Measurements from ENCODE around the gene JMY.
A peak's percentile ranks its signal among the peaks of the same experiment; 100 is the strongest.
"Not testable (repeated sequence)": the region's sequence is repeated elsewhere in the genome, so short reads cannot be mapped to it uniquely, and the experiment has no call there.

Gene JMY

DNA sequence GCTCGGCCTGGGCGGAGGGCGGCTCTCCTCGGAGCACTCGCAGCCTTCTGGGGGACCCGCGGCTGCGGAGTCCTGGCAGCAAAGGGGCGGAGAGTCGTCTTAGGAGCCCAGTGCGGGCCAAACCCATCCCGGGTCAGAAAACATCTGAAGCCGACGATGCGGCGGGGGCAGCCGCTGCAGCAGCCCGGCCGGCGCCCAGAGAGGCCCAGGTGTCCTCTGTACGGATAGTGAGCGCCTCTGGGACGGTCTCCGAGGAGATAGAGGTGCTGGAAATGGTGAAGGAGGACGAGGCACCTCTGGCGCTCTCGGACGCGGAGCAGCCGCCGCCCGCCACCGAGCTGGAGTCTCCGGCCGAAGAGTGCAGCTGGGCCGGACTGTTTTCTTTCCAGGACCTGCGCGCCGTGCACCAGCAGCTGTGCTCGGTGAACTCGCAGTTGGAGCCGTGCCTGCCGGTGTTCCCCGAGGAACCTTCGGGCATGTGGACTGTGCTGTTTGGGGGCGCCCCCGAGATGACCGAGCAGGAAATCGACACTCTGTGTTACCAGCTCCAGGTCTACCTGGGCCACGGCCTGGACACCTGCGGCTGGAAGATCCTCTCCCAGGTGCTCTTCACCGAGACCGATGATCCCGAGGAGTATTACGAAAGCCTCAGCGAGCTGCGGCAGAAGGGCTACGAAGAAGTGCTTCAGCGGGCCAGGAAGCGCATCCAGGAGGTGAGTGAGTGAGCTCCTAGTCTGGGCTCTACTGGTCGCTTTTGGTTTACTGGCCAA, 1.2 kb downstream of the JMY start:
- DNase-seq, result peak; percentile 63

DNA sequence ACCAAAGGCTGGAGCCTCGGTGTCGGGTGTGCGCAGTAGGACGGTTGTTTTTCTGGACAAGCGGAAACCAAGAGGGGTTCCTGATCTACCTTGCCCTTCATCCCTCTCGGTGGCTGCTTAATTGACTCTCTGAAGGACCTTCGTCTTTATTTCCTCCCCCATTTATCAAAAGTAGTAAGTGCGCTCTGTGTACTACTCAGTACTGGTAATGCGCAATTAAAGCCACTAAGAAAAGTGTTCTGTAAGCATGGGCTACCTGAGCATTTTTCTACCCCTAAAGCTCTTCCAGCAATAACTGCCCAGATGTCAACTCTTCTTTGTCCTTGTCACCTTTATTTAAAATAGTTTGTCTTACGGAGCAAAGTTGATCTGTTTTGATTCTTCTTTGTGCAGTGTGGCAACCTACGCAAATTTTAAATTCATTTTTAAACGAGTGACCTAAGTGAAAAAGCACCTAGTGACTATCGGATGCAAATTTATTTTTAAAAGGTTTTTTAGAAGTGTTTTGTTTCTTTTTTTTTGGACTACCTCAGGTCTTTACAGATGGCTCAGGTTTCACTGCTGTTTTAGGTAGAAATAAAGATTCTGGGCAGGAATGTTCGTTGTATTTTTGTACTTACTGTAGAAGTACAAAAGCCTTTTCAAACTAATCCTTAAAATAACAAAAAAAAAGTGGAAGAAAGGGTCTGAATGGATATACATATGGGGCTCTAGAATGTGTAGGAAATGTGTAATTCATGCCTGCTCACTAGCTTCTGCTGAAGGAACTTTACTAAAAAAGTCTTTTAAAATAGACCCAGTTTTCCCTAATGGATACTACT, 2.0 kb downstream of the JMY start:
- no peak for DNase-seq

DNA sequence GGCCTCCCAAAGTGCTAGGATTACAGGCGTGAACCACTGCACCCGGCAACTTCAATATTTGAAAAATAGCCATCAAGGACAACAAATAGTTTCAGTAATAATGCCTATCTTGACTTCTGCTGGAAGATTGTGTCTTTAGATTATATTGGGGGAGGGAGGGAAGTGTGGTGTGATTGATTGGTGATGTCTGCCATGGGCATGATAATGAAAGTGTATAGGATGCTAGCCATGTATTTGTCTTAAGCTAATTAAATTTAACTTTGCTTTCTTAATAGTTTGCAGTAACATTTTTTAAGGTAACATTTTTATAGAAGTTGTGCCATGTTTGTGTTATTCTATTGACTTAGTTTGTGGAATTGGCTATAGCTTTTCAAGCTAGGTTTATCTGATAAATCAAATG, 4.6 kb downstream of the JMY start:
- DNase-seq, result no peak

DNA sequence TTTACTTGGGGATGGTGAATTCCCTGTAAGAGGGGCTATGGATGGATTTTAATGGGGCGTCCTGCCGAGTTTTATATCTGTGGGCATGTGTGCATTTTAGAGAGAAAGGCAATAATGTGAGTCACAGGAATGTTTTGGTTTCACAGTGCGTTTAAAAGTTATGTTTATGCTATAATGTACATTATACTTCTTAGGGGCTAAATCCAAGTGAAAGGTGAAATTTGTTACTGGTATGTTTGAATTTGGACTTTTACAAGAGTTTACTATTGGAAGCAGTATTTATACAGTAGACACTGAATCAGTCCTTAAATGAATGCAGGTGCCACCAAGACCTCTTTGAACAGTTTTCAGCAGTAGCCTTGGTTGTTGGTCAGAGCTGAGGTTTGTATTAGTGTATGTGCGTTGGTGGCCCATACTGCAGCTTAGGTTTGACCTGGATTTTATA, 5.6 kb downstream of the JMY start:
- no peak for DNase-seq

DNA sequence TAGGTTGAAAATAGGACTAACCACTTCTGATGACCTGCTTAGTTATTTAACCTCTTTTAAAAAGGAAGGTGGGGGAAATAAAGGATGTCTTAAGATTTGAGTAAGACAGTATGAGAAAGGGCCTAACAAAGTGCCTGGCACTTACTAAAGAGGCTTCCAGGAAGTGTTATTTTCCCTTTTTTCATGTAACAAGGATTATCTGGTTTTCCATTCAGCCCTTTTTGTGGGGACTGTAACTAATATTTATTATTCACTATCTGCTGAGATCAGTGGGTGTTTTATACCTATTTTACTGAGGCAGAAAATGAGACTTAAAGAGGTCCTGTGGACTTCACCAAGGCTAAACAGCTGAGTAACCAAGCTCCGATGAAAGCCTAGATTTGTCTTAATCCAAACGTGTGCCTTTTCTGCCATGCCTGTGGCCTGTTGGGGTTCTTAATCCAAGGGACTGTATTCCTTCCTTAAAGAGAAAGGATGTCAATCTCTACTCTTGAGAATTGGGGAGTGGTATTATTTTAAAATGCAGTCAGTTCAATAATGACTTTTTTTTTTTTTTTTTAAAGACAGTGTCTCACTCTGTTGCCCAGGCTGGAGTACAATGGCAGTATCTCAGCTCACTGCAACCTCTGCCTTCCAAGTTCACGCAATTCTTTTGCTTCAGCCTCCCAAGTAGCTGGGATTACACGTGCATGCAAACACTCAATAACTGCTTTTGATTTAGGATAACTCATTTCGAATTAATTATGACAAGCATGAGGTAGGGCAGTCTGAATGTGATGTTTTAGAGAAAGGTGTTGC, 6.5 kb downstream of the JMY start:
- no peak for DNase-seq

DNA sequence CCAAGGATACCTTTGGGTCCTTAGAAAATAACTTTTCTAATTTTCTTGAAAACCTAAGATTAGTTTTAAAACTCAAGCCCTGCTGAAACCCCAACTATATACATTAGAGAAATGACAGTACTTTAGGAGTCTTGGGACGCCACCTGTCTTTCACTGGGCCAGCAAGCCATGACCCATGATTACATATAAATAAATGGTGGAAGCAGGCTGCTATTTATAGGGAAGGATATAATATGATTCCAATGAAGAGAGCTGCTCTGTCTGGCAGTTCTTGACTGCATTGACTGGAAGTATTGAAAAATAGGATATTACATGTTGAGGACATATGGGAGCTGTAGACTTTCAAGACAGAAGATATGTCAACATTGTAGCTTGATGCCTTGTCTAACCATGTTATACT, 7.3 kb downstream of the JMY start:
- DNase-seq, result no peak

DNA sequence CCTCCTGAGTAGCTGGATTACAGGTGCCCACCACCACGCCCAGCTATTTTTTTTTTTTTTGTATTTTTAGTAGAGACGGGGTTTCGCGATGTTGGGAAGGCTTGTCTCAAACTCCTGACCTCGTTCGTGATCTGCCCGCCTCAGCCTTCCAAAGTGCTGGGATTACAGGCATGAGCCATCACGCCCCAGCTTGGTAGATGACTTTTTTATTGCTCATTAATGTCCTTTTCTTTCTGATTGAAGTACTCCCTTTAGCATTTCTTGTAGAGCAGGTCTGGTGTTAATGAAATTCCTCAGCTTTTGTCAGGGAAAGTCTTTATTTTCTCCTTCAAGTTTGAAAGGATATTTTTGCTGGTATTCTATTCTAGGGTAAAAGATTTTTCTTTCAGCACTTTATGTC, 18.1 kb downstream of the JMY start:
- not testable (repeated sequence) for DNase-seq

DNA sequence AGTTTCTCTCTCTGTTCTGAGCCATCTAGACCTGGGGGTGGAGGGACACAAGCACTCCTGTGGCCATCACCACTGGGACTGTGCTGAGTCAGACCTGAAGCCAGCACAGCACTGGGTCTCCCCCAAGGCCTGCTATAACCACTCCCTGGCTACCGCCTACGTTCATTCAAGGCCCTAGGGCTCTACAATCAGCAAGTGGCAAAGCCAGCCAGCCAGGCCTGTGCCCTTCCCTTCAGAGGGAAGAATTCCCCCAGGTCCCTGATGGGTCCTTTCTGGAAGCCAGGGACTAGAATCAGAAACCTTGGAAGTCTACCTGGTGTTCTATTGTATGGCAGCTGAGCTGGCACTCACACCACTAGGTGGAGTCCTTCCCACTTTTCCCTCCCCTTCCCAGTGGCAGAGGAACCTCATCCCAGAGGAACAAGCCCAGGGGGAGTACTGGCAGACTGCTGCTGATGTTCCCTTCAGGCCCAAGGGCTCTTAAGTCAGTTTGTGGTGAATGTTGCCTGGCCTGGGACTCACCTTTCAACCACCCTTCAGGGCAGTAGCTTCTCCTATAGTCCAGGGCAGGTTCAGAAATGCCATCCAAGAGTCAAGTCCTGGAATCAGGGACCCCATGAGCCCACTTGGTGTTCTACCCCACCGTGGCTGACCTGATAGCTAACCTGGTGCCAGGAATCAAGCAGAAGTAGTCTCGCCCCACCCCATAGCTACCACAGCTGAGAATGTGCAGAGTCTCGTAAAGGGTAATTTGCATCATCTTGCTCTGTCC, 20.0 kb downstream of the JMY start:
- DNase-seq, result peak; percentile 61

DNA sequence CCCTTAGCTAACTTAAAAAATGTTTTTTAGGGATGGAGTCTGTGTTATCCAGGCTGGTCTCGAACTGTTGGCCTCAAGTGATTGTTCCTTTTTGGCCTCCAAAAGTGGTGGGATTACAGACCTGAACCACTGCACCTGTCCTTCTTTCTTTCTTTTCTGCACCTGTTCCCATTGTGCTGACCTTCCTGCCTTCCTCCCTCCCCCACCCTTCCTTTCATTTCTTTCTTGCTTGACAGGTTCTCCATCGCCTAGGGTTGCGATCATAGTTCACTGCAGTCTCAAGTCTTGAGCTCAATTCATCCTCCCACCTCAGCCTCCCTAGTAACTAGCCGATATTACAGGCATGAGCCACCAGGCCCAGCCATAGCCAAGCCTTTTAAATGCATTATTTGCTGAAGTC, 20.6 kb downstream of the JMY start:
- peak; percentile 37 for DNase-seq

DNA sequence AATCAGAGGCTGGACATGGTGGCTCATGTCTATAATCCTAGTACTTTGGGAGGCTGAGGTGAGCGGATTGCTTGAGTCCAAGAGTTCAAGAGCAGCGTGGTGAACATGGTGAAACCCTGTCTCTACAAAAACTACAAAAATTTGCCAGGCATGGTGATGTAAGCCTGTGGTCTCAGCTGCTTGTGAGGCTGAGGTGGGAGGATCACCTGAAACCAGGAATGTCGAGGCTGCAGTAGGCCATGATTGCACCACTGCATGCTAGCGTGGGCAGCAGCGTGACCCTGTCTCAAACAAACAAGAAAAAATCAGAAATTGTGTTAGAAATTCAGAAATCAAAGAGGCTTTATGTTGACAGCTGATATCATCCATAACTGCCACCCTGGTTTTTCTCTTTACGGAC, 21.4 kb downstream of the JMY start:
- no peak for DNase-seq

DNA sequence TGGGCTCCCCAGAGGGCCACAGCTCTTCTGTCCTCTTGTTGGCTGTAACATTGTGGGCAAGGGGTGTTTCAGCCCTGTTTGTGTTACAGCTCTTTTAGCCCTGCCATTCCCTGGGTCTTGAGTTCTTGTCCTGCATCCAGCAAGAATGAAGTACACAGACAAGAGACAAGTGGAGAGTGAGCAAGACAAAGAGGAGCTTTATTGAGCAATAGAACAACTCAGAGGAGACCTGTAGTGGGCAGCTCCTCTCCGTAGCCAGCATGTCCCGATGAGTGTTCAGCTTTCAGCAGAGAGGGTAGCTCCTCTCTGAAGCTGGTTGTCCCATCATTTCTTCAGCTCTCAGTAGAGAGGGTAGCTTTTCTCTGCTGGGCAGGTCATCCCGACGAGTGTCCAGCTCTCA, 22.9 kb downstream of the JMY start:
- DNase-seq, result no peak

DNA sequence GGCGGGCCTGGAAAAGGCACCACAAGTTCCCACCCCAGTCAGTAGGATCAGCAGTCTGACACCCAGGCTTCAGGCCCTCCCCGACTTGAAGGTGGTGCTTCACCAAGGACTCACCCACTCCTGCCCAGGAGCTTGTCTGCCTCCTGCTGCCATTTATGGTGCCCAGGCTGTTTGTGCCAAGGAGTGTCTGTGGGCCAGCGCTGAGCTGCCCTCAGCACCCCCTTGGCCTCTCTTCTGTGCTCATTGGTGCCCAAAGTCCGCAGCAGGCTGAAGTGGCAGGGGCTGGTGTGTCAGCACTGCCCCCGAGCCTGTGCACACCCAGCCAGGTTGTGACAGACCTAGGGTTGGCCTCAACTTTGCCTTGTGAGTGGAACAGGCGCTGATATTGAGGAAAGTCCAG, 23.5 kb downstream of the JMY start:
- no peak for DNase-seq

DNA sequence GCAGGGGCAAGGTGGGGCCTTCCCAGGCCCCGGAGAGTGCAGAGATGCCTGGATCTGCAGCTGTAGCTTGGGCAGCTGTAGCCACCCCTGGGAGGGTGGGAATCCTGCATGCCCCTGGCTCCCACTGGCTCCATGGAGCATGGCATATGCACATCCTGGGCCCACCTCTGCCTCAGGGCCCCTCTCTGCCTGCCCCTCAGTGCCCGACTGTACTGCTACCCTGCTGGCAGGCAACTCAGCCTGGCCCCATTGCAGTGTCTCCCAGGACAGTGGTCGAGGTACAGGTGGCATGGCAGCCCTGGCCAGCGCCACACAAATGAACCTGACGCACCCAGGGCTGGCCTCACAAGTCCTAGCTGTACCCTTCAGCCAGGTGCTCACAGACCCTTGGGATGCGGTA, 23.9 kb downstream of the JMY start:
- no peak for DNase-seq

DNA sequence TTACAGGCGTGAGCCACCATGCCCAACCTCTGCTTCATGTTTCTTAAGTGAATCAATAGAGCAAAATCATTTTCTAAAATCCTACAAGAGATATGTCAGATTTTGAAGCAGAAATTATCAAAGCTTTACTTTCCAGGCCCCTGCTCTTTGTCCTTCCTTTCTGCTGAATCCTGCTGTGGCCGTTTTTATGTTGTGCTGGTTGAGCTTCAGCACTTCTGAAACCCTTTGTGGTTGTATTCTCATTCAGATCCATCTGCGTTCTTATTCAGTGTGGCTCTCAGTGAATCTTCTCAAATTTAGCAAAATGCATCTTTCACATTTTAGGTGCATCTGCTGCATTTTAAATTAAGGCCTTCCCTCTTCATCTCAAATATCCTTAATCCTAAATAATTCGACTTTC, 26.0 kb downstream of the JMY start:
- DNase-seq, result no peak

DNA sequence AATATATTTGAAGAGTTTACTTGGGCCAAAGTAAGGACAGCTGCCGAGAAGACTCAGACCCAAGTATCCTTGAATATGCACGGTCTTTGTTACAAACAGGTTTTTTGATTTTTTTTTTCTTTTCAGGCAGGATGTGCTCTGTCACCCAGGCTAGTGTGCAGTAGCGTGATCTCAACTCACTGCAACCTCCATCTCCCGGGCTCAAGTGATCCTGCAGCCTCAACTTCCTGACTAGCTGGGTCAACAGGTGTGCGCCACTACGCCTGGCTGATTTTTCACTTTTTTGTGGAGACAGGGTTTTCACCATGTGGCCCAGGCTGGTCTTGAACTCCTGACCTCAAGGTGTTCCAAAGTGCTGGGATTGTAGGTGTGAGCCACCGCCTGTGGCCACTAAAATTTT, 27.4 kb downstream of the JMY start:
- DNase-seq, result no peak

DNA sequence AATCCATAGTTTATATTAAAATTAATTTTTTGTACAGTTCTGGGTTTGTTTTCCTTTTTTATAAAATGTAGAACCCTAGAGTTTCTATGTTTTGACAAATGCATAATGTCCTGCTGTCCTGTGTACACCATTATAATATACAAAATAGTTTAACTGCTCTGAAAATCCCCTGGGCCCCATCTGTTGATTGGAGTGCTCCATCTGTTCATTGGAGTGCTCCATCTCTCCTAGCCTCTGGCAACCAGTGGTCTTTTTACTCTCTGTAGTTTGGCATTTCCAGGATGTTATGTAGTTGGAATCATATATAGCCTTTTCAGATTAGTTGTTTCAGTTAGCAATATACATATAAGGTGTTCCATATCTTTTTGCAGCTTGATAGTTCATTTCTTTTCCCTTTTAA, 31.2 kb downstream of the JMY start:
- DNase-seq, result no peak

DNA sequence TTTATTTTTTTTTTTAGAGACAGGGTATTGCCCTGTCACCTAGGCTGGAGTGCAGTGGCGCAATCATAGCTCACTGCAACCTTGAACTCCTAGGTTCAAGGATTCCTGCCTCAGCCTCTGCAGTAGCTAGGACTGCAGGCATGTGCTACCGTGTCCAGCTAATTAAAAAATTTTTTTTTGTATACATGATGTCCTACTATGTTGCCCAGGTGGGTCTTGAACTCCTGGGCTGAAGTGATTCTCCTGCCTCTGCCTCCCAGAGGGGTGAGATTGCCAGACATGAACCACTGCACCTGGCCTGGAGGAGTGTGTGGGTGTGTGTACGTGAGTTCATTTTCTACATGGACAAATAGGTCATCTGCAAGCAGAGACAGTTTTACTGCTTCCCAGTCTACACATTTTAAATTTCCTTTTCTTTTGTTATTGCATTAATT, 33.8 kb downstream of the JMY start:
- no peak for DNase-seq

DNA sequence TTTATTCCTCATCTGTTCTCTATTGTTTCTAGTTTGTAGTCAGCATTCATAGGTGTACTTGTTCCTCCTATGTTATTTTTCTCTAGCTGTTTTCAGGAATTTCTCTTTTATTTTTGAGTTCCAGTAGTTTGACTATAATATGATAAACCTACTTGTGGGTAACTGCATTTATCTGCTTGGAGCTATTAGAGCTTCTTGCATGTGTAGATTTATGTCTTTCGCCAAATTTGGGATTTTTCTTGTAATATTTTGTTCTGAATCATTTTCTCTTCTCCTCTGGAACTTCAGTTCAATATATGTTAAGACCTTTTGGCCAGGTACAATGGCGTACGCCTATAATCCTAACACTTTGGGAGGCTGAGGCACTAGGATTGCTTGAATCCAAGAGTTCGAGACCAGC, 37.4 kb downstream of the JMY start:
- DNase-seq, result no peak

DNA sequence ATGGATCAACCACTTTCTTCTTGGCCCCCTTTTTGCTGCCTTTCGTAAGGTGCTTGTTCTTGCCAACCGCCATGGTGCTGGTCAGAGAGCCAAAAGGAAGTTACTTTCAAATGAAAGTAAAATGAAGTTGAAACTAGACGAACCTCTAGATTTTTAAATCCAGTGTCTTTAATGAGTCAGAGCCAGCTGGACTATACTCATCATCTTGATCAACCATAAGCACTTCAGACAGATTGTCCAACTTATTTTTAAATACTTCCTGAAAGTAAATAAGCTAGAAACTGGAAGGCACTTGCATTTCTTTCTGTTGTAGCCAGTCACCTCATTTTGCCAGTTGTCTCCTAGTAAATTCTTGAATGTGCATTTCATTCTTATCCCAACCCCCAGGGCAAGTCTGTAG, 48.9 kb downstream of the JMY start:
- DNase-seq, result no peak

DNA sequence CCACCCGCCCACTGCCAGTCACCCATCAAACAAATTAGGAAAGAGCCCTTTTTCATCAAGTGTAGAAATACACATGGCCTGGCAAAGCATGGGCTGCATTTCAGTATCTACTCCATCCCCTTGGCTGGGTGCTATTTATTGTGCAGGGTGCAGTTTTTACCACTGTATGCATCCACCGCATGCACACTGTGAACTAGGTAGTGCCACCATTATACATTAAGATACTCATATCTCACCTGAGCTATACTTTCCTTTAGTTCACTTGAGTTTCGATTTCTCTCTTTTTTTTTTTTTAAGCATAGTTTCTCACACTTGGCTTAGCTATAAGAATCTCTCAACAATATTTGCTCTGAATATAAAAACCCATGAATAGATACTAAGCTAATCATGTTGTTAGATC, 49.4 kb downstream of the JMY start:
- DNase-seq, result no peak

DNA sequence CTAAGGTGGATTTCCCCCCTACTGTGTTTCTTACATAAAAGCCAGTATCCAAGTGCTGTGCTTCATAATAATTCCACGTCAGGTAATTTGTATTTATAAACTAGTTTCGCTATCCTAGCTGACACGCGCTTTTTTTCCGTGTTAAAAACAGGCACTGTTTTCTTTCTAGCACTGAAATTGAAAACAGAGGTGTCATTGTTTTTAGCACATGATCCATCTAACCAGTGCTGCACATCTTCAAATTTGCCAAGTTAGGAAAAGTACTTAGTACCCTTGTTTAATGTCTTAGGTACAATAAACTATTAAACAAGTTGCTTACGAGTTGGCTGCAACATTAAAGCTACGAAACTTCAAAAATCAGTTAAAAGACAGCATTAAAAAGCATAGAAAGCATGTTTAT, 49.9 kb downstream of the JMY start:
- DNase-seq, result no peak

DNA sequence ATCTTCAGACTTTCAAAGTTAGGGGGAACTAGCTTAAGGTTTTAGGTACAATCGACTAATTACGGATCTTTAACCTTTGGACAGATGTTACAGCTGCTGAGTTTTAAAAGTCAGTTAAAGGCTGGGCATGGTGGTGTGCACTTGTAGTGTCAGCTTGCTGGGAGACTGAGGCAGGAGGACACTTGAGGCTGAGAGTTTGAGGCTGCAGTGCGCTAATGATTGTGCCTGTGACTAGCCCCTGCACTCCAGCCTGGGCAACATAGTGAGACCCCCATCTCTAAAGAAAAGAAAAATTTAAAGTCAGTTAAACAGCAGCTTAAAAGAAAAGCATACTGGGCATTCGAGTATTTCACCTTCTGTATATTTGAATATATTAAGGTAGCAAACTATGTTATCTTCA, 51.4 kb downstream of the JMY start:
- no peak for DNase-seq

DNA sequence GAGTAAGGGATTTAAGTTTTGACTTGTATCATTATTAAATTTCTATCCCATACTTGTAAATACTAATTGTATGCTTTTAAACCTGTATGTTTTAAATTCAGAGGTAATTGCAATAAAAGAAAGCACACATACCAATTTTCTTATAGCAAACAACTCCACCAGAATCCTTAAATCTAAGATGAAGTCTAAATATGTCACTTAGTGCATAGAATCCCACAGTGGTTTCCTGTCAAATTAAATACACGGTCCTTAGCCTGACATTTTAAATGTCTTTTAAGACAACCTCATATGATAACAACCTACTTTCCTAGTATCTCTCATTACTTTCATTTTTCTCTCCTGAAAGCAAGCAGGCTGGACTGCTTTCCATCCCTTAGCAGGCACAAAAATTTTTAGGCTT, 52.0 kb downstream of the JMY start:
- DNase-seq, result no peak

Data from NCI-H146 (cell line).